Uterus (tissue), 4 donors: Measurements from ENCODE around the gene RPS6KA2. TPM values are rescaled to one million over a fixed set of nuclear protein-coding genes. Genes with fewer than 3 reads are reported as not detected.
"Not testable (repeated sequence)": the region's sequence is repeated elsewhere in the genome, so short reads cannot be mapped to it uniquely, and the experiment has no call there.

Experiments used
- DNase-seq, 2 donors: peaks; one replicate each; pipeline ENCODE4 v3.0.0-alpha.2; 2019 to 2020
- H3K27ac ChIP-seq, 2 donors: fragments of 200-600 bp; sonication (generic); 1 replicate in 1 of 2; 2 replicates in 1 of 2; pipeline ENCODE4 v1.5.1; 2016 to 2018
- H3K27me3 ChIP-seq, 2 donors: fragments of 200-600 bp; sonication (generic); one replicate each; pipeline ENCODE4 v1.5.1; 2018 to 2019; ENCODE audit warnings: control low read depth in 1 of 2
- H3K36me3 ChIP-seq, 2 donors: fragments of 200-600 bp; sonication (generic); one replicate each; pipeline ENCODE4 v1.5.1; 2019; ENCODE audit warnings: control low read depth in 1 of 2
- H3K4me1 ChIP-seq, 2 donors: fragments of 200-600 bp; sonication (generic); one replicate each; pipeline ENCODE4 v1.5.1; 2018 to 2019; ENCODE audit warnings: control low read depth in 1 of 2
- H3K4me3 ChIP-seq, 2 donors: fragments of 200-600 bp; sonication (generic); 1 replicate in 1 of 2; 2 replicates in 1 of 2; pipeline ENCODE4 v1.5.1; 2018 to 2019; ENCODE audit warnings: mild to moderate bottlenecking in 1 of 2
- H3K9me3 ChIP-seq, 2 donors: fragments of 200-600 bp; sonication (generic); one replicate each; pipeline ENCODE4 v1.5.1; 2019; ENCODE audit warnings: control low read depth in 1 of 2
- CTCF ChIP-seq, 4 experiments: fragments of 200-600 bp in 2 of 4; fragments of 450-650 bp in 2 of 4; sonication (generic) in 2 of 4; IDR thresholded peaks; one replicate each; pipeline ENCODE4 v1.5.1; 2016 to 2019; ENCODE audit warnings: antibody characterized with exemption in 4 of 4, mild to moderate bottlenecking in 2 of 4, moderate library complexity in 1 of 4
- POLR2A ChIP-seq, 2 donors: fragments of 450-650 bp; IDR thresholded peaks; one replicate each; pipeline ENCODE4 v1.6.1; 2016; ENCODE audit warnings: antibody characterized with exemption in 2 of 2, mild to moderate bottlenecking in 1 of 2, moderate library complexity in 1 of 2
- intact Hi-C: fragments of 100-400 bp; cut with DNase I; formaldehyde crosslinking; loops from one replicate; pipeline ENCODE4 v1.15.1; 2023; ENCODE audit warnings: low total_unique reads
- total RNA-seq, 4 donors: library from RNA; depleted of rRNA in 3 of 4; stranded (reverse); fragments of >200 nt in 3 of 4; gene quantifications; one replicate each; pipeline versions ENCODE4 v1.1.0 to v1.2.4, GENCODE V29; 2014 to 2023
- donor health status: DM: yes; HTN: yes; CAD: no.

RPS6KA2 gene
- total RNA-seq, 4 donors from 2014 or later = 34.0 to 78.4 (median 55.8) TPM

- no peaks in the 10 kb centered on the region for H3K36me3 ChIP-seq
- DNase-seq = no peak
- no peaks in the 10 kb centered on the region for H3K4me1 ChIP-seq
- TF ChIP-seq CTCF (IDR thresholded peaks at IDR 0.05) (no peak), POLR2A (IDR thresholded peaks at IDR 0.05) (no peak)
- H3K4me3 ChIP-seq = no peak overlapping the region
- H3K27ac ChIP-seq = no peak overlapping the region
- H3K27me3 ChIP-seq = no peaks in the 10 kb centered on the region
- intact Hi-C loops = no loop called here
- no peaks in the 10 kb centered on the region for H3K9me3 ChIP-seq
Measured at GRCh38 chr6:166532302-166532701, 94.7 kb downstream of the RPS6KA2 start.

GRCh38 chr6:166530211-166531095 lies 96.6 kb downstream of the RPS6KA2 start:
- intact Hi-C loops = no loop called here
- Histone ChIP-seq H3K27ac (no peak overlapping the region), H3K27me3 (no peaks in the 10 kb centered on the region), H3K9me3 (no peaks in the 10 kb centered on the region), H3K4me3 (no peak overlapping the region), H3K36me3 (no peaks in the 10 kb centered on the region), H3K4me1 (no peaks in the 10 kb centered on the region)
- DNase-seq = no peak
- TF ChIP-seq POLR2A (IDR thresholded peaks at IDR 0.05) = no peak
- no peak for TF ChIP-seq CTCF (IDR thresholded peaks at IDR 0.05)

DNA sequence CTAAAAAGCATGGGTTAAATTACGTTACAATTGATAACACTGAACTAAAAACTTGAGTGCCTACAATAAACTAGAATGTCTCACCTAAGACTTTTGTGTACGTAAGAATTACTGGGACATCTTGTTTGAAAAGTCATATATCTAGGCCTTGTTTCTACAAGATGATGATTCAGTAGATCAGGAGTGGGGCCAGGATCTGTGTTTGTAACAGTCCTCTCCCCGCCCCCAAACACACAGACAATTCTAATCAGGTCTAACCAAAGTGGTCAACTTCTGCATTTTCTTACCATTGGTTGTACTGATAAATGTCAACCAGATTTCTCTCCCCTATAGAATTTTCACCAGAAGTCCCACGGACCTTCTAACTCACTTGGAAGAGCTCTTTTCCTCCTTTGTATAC lies 97.5 kb downstream of the RPS6KA2 start:
- H3K9me3 ChIP-seq = no peaks in the 10 kb centered on the region
- no peak overlapping the region for H3K27ac ChIP-seq
- intact Hi-C loops = no loop called here
- no peaks in the 10 kb centered on the region for H3K36me3 ChIP-seq
- no peak overlapping the region for H3K4me3 ChIP-seq
- no peak for DNase-seq
- H3K27me3 ChIP-seq = no peaks in the 10 kb centered on the region
- no peaks in the 10 kb centered on the region for H3K4me1 ChIP-seq
- TF ChIP-seq POLR2A (IDR thresholded peaks at IDR 0.05) = no peak
- no peak for TF ChIP-seq CTCF (IDR thresholded peaks at IDR 0.05)

DNA sequence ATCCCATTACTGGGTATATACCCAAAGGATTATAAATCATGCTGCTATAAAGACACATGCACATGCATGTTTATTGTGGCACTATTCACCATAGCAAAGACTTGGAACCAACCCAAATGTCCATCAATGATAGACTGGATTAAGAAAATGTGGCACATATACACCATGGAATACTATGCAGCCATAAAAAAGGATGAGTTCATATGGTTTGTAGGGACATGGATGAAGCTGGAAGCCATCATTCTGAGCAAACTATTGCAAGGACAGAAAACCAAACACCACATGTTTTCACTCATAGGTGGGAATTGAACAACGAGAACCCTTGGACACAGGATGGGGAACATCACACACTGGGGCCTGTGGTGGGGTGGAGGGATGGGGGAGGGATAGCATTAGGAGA lies 98.0 kb downstream of the RPS6KA2 start:
- H3K27me3 ChIP-seq, H3K27ac ChIP-seq, DNase-seq, H3K4me1 ChIP-seq, H3K9me3 ChIP-seq, intact Hi-C loops, H3K36me3 ChIP-seq, H3K4me3 ChIP-seq: not testable (repeated sequence)

DNA sequence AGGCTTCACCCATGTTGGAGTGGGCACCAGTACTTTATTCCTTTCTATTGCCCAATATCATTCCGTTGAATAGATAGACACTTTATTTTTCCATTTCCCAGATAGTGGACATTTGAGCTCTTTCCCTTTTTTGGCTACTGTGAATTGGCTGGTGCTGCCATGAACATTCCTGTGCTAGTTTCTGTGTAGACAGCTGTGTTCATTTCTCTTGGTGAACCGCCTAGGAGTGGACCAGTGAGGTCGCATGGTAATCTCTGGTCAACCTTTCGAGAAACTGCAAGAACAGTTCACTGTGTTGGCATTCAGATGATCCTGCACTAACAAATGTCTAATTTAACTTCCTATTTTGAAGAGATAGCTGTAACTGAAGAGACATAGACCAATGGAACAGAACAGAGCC lies 99.2 kb downstream of the RPS6KA2 start:
- intact Hi-C loops = no loop called here
- no peak for DNase-seq
- Histone ChIP-seq H3K9me3 (no peaks in the 10 kb centered on the region), H3K27ac (no peak overlapping the region), H3K4me3 (no peak overlapping the region), H3K36me3 (no peaks in the 10 kb centered on the region), H3K4me1 (no peaks in the 10 kb centered on the region), H3K27me3 (no peaks in the 10 kb centered on the region)
- TF ChIP-seq CTCF (IDR thresholded peaks at IDR 0.05) (no peak), POLR2A (IDR thresholded peaks at IDR 0.05) (no peak)
